Mesenchymal stem cell (in vitro differentiated cells and primary cell): ENCODE results near the gene TOMM70.
"Not testable (repeated sequence)": the region's sequence is repeated elsewhere in the genome, so short reads cannot be mapped to it uniquely, and the experiment has no call there.

Source experiments
- DNase-seq: peaks from one replicate; pipeline ENCODE4 v3.0.0-alpha.2; 2013
- H2AFZ ChIP-seq: one replicate; pipeline ENCODE4 v1.6.1; 2013; ENCODE audit warnings: low read depth, mild to moderate bottlenecking, control low read depth, inconsistent platforms, low read length, moderate library complexity
- H2AK5ac ChIP-seq: 2 replicates; pipeline ENCODE4 v1.6.1; 2013; ENCODE audit warnings: low read length, moderate library complexity, mild to moderate bottlenecking, inconsistent platforms; ENCODE audit not compliant: severe bottlenecking
- H2BK120ac ChIP-seq: one replicate; pipeline ENCODE4 v1.6.1; 2013; ENCODE audit warnings: low read depth, mild to moderate bottlenecking, inconsistent platforms, low read length, moderate library complexity
- H2BK12ac ChIP-seq, 2 experiments: one replicate each; pipeline ENCODE4 v1.6.1; 2013; ENCODE audit warnings: inconsistent platforms in 2 of 2, low read length in 2 of 2, mild to moderate bottlenecking in 2 of 2, moderate library complexity in 2 of 2, control low read depth in 1 of 2
- H2BK15ac ChIP-seq: one replicate; pipeline ENCODE4 v1.6.1; 2013; ENCODE audit warnings: mild to moderate bottlenecking, low read depth, inconsistent platforms; ENCODE audit not compliant: poor library complexity, severe bottlenecking
- H2BK5ac ChIP-seq: 2 replicates; pipeline ENCODE4 v1.6.1; 2013; ENCODE audit warnings: low read depth, mild to moderate bottlenecking, low read length, control low read depth, inconsistent platforms; ENCODE audit not compliant: poor library complexity, severe bottlenecking
- H3K14ac ChIP-seq, 2 experiments: one replicate each; pipeline ENCODE4 v1.6.1; 2013; ENCODE audit warnings: inconsistent platforms in 2 of 2, low read length in 2 of 2, control low read depth in 1 of 2, mild to moderate bottlenecking in 1 of 2, moderate library complexity in 1 of 2
- H3K18ac ChIP-seq, 2 experiments: one replicate each; pipeline ENCODE4 v1.6.1; 2013; ENCODE audit warnings: inconsistent platforms in 2 of 2, low read length in 2 of 2, control low read depth in 1 of 2, low read depth in 1 of 2, mild to moderate bottlenecking in 1 of 2
- H3K23ac ChIP-seq, 2 experiments: one replicate each; pipeline ENCODE4 v1.6.1; 2013; ENCODE audit warnings: inconsistent platforms in 2 of 2, low read length in 2 of 2, mild to moderate bottlenecking in 2 of 2, moderate library complexity in 2 of 2, control low read depth in 1 of 2
- H3K27ac ChIP-seq: 2 replicates; pipeline ENCODE4 v1.5.1; 2013; ENCODE audit warnings: mild to moderate bottlenecking, moderate library complexity, low read length, control low read depth, inconsistent platforms; ENCODE audit not compliant: poor library complexity, severe bottlenecking
- H3K27me3 ChIP-seq, 2 experiments: 2 replicates each; pipeline versions ENCODE4 v1.6.1 to v1.7.0; 2013; ENCODE audit warnings: low read length in 2 of 2, mild to moderate bottlenecking in 2 of 2, moderate library complexity in 2 of 2, control low read depth in 1 of 2, inconsistent platforms in 1 of 2; ENCODE audit not compliant: control insufficient read depth in 1 of 2, insufficient read depth in 1 of 2
- H3K36me3 ChIP-seq, 2 experiments: 2 replicates each; pipeline versions ENCODE4 v1.6.1 to v1.7.0; 2013; ENCODE audit warnings: low read length in 2 of 2, control low read depth in 1 of 2, inconsistent platforms in 1 of 2, low read depth in 1 of 2, mild to moderate bottlenecking in 1 of 2; ENCODE audit not compliant: insufficient read depth in 2 of 2, control insufficient read depth in 1 of 2
- H3K4ac ChIP-seq, 2 experiments: one replicate each; pipeline ENCODE4 v1.6.1; 2013; ENCODE audit warnings: inconsistent platforms in 2 of 2, low read length in 2 of 2, mild to moderate bottlenecking in 2 of 2, moderate library complexity in 2 of 2, control low read depth in 1 of 2, low read depth in 1 of 2
- H3K4me1 ChIP-seq: 2 replicates; pipeline ENCODE4 v1.6.1; 2013; ENCODE audit warnings: low read depth, low read length, control low read depth; ENCODE audit not compliant: control insufficient read depth, insufficient read depth
- H3K4me2 ChIP-seq: 2 replicates; pipeline ENCODE4 v1.6.1; 2013; ENCODE audit warnings: low read length, mild to moderate bottlenecking, inconsistent platforms; ENCODE audit not compliant: poor library complexity, severe bottlenecking
- H3K4me3 ChIP-seq, 2 experiments: 2 replicates each; pipeline versions ENCODE4 v1.5.1 to v1.7.0; 2013; ENCODE audit warnings: low read length in 2 of 2, mild to moderate bottlenecking in 2 of 2, control low read depth in 1 of 2, low read depth in 1 of 2; ENCODE audit not compliant: insufficient read depth in 1 of 2
- H3K79me1 ChIP-seq: replicated peaks from 2 replicates; pipeline ENCODE4 v1.6.1; 2013; ENCODE audit warnings: mild to moderate bottlenecking, control low read depth, low read length, inconsistent platforms; ENCODE audit not compliant: poor library complexity, severe bottlenecking
- H3K9ac ChIP-seq: 2 replicates; pipeline ENCODE4 v1.7.0; 2013; ENCODE audit warnings: mild to moderate bottlenecking, low read length, moderate library complexity
- H3K9me3 ChIP-seq: 2 replicates; pipeline ENCODE4 v1.7.0; 2013; ENCODE audit warnings: mild to moderate bottlenecking, low read length; ENCODE audit not compliant: control insufficient read depth
- H4K8ac ChIP-seq: one replicate; pipeline ENCODE4 v1.6.1; 2013; ENCODE audit warnings: inconsistent platforms, mild to moderate bottlenecking, low read length, moderate library complexity
- H4K91ac ChIP-seq: one replicate; pipeline ENCODE4 v1.6.1; 2013; ENCODE audit warnings: mild to moderate bottlenecking, low read length, inconsistent platforms
- WGBS: methylation state at CpG from one replicate; pipeline ENCODE4 v1.1.7; 2013; ENCODE audit warnings: mixed read lengths; 5-methylcytosine and 5-hydroxymethylcytosine counted together

The TOMM70 gene

DNA sequence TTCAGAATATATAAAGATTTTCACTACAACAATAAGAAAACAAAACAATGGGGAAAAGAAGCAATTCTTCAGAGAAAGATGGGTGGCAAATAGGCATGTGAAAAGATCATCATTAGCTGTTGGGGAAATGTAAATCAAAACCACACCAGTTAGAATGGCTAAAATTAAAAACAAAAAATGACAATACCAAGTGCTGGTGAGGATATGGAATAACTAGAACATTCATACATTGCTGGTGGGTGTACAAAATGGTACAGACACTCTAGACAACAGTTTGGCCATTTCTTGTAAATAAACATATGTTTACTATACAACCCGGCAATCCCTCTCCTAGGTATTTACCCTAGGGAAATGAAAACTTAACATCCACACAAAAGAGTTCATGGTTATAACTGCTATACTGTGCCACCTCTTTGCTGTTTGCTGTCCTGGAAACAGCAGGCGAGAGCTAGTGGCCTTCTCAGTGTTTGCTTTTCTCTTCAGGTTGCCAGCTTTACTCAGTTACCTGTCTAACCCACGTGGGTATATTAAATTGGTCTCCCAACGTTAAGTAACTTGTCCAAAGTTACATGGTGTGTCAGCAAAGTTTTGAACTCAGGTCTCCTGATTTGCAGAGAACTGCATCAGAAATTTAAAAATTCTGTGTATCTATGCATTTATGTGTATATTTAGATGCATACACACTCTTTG, 70.9 kb downstream of the TOMM70 start:
- Histone ChIP-seq H3K18ac (no peak overlapping the region), H3K9ac (no peak overlapping the region), H2AK5ac (no peak overlapping the region), H4K91ac (no peak overlapping the region), H2BK5ac (no peak overlapping the region), H3K4me1 (peaks cover 5% of the 10 kb centered on the region), H3K14ac (no peak overlapping the region), H4K8ac (no peak overlapping the region), H3K27me3 (no peaks in the 10 kb centered on the region), H3K79me1 (peaks cover 2% of the 10 kb centered on the region), H3K36me3 (peaks cover 6 to 26% of the 10 kb centered on the region in 2 experiments), H2BK15ac (no peak overlapping the region), H3K4me3 (no peak overlapping the region), H2AFZ (no peak overlapping the region), H3K23ac (no peak overlapping the region), H3K27ac (no peak overlapping the region), H3K4me2 (no peak overlapping the region), H3K9me3 (no peaks in the 10 kb centered on the region), H3K4ac (no peak overlapping the region), H2BK12ac (no peak overlapping the region), H2BK120ac (no peak overlapping the region)
- no peak for DNase-seq
- 99% methylated on average over 4 of the region's 4 CpGs for WGBS

DNA sequence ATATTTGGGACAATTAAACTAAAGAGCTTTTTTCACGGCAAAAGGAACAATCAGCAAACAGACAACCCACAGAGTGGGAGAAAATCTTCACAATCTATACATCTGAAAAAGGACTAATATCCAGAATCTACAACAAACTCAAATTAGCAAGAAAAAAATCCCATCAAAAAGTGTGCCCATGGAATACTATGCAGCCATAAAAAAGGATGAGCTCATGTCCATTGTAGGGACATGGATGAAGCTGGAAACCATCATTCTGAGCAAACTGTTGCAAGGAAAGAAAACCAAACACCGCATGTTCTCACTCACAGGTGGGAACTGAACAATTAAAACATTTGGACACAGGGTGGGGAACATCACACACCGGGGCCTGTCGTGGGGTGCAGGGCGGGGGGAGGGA, 73.5 kb downstream of the TOMM70 start:
- H4K8ac ChIP-seq, H2BK5ac ChIP-seq, H2AFZ ChIP-seq, H2AK5ac ChIP-seq, DNase-seq, H3K4me1 ChIP-seq, H3K27ac ChIP-seq, H4K91ac ChIP-seq, H3K27me3 ChIP-seq, H2BK15ac ChIP-seq, H2BK120ac ChIP-seq, H3K4me3 ChIP-seq, H3K23ac ChIP-seq, H3K9me3 ChIP-seq, H3K4ac ChIP-seq, H3K18ac ChIP-seq, H3K79me1 ChIP-seq, H3K14ac ChIP-seq, H3K9ac ChIP-seq, H3K4me2 ChIP-seq, H2BK12ac ChIP-seq: not testable (repeated sequence)
- peaks cover 6 to 51% of the 10 kb centered on the region in 2 experiments for H3K36me3 ChIP-seq
- 98% methylated on average over 2 of the region's 5 CpGs for WGBS

DNA sequence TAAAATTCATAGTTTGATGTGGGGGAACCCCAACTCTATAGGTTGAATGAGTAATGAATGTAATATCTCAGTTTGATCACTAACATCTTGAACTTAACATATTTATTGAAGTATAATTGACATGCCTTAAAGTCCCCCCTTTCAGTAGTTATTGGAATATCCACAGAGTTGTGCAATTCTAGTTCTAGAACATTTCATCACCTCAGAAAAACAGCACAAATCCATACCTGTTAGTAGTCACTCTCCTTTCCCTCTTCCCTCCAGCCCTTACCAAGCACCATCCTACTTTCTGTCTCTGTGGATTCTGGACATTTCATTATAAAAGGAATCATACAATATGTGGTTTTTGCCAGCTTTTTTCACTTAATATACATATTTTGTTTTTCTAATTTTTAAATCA, 75.1 kb downstream of the TOMM70 start:
- Histone ChIP-seq H3K23ac (no peak overlapping the region), H2BK15ac (no peak overlapping the region), H2BK120ac (no peak overlapping the region), H3K79me1 (no peaks in the 10 kb centered on the region), H3K9ac (no peak overlapping the region), H3K4me3 (no peak overlapping the region), H3K27me3 (no peaks in the 10 kb centered on the region), H2AFZ (no peak overlapping the region), H3K4me1 (no peaks in the 10 kb centered on the region), H3K9me3 (no peaks in the 10 kb centered on the region), H3K18ac (no peak overlapping the region), H2BK12ac (no peak overlapping the region), H2AK5ac (no peak overlapping the region), H2BK5ac (no peak overlapping the region), H3K14ac (no peak overlapping the region), H4K91ac (no peak overlapping the region), H4K8ac (no peak overlapping the region), H3K4ac (no peak overlapping the region), H3K27ac (no peak overlapping the region), H3K36me3 (peaks cover 6 to 63% of the 10 kb centered on the region in 2 experiments), H3K4me2 (no peak overlapping the region)
- DNase-seq: no peak

DNA sequence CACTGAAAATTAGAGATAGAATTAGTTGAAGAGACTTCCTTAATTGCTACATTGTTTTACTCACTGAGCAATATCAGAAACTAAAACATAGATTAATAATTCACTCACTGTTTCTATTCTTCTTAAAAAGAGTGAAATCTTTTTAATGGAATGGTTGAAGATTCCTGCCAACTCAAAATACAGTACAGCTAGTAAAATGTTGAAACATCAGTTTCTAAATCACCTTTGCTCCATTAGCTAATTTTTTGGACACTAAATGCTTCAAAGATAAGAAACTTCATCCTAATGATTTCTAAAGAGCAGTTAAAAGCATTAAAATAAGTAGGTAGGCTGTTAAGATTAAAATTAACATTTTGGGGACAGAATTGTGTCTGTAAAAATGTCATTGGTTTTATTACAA, 76.8 kb downstream of the TOMM70 start:
- Histone ChIP-seq H3K4me2 (no peak overlapping the region), H3K23ac (no peak overlapping the region), H2BK12ac (no peak overlapping the region), H2AFZ (no peak overlapping the region), H3K18ac (no peak overlapping the region), H3K36me3 (peaks cover 8 to 80% of the 10 kb centered on the region in 2 experiments), H2BK120ac (no peak overlapping the region), H3K4me3 (no peak overlapping the region), H3K79me1 (peaks cover 1% of the 10 kb centered on the region), H3K4me1 (no peaks in the 10 kb centered on the region), H4K91ac (no peak overlapping the region), H4K8ac (no peak overlapping the region), H2BK5ac (no peak overlapping the region), H3K9ac (no peak overlapping the region), H3K9me3 (no peaks in the 10 kb centered on the region), H3K4ac (no peak overlapping the region), H3K27ac (no peak overlapping the region), H2BK15ac (no peak overlapping the region), H2AK5ac (no peak overlapping the region), H3K14ac (no peak overlapping the region), H3K27me3 (no peaks in the 10 kb centered on the region)
- no peak for DNase-seq
